Embryonic facial prominence (tissue), 1 donor: ENCODE data around the gene NTRK2.
"Not testable (repeated sequence)": the region's sequence is repeated elsewhere in the genome, so short reads cannot be mapped to it uniquely, and the experiment has no call there.

Experiments
- DNase-seq: peaks from one replicate; pipeline ENCODE4 v3.0.0-alpha.2; 2016; ENCODE audit errors: extremely low spot score

The NTRK2 gene

DNA sequence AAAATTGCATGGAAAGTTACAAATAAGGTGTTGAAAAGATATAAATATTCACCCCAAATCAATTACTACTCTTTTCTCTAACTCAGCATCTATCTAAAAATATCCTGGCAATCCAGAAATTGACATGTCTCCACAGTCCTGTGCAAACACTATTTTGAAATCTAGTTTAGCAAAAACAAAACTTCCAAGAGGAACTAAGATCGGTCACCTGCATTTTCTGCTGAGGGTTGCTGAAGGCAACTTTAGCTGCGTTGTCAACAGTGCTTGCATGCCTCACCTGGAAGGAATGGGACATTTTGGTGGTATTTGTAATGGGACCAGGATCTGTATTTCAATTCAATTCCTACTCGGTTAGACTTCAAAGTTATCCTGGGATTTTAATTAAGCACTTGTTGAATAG is 398.3 kb downstream of the NTRK2 start:
- DNase-seq, result no peak

DNA sequence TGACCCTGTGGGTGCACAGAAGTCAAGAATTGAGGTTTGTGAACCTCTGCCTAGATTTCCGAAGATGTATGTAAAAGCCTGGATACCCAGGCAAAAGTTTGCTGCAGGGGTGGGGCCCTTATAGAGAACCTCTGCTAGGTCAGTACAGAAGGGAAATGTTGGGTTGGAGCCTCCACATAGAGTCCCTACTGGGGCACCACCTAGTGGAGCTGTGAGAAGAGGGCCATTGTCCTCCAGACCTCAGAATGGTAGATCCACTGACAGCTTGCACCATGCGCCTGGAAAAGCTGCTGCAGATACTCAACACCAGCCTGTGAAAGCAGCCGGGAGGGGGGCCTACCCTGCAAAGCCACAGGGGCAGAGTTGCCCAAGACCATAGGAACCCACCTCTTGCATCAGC is 399.9 kb downstream of the NTRK2 start:
- DNase-seq, result not testable (repeated sequence)
